Activated CD4-positive, alpha-beta T cell treated with anti-CD3 and anti-CD28 coated beads, Interleukin-2, amount 10 ng/mL, durations not matched to agents 24 days and 14 days (primary cell): ENCODE measurements around the gene CTSC. TPM values are rescaled to one million over a fixed set of nuclear protein-coding genes. Genes with fewer than 3 reads are reported as not detected.

Experiments used
- DNase-seq: peaks from one replicate; pipeline ENCODE4 v3.0.0; 2022
- H3K27ac Mint-ChIP-seq: one replicate; pipeline ENCODE4 v1.8.0; 2022; ENCODE audit warnings: mild to moderate bottlenecking, mixed read lengths
- H3K27me3 Mint-ChIP-seq: one replicate; pipeline ENCODE4 v1.8.0; 2022; ENCODE audit warnings: mixed read lengths
- H3K36me3 Mint-ChIP-seq: one replicate; pipeline ENCODE4 v1.8.0; 2022; ENCODE audit warnings: low read depth, mild to moderate bottlenecking, mixed read lengths
- H3K4me1 Mint-ChIP-seq: one replicate; pipeline ENCODE4 v1.8.0; 2021; ENCODE audit warnings: mixed read lengths
- H3K4me3 Mint-ChIP-seq: one replicate; pipeline ENCODE4 v1.8.0; 2022; ENCODE audit warnings: mild to moderate bottlenecking, moderate library complexity, mixed read lengths
- H3K9me3 Mint-ChIP-seq: one replicate; pipeline ENCODE4 v1.8.0; 2021; ENCODE audit warnings: mixed read lengths
- intact Hi-C: fragments of 100-400 bp; cut with micrococcal nuclease; formaldehyde crosslinking; loops from one replicate; pipeline ENCODE4 v1.15.1; 2023
- total RNA-seq: library from RNA; stranded (reverse); gene quantifications from 2 replicates; pipeline ENCODE4 v1.2.3, GENCODE V29; 2022

The CTSC gene
- total RNA-seq, 1 donor from 2014 or later: 71.8 TPM

DNA sequence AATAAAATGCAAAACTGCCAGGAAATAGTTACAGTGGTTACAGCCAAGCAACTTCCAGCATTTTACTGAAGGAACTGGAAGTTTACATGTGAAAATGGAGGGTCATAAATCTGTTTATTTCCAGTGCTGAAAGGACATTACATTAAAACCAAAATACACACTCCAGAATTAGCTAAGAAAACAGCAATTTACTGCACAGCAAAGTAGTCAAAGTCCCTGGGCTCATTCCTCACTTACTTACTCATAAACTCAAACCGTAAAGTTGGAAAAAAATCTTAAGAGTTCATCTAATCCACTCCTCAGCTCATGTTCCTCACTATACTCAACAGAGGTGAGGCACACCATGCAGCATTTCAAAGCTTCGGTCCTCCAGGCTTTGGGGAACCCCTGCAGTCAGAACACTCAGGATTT is 17.4 kb downstream of the CTSC start:
- no peak for DNase-seq
- Mint-ChIP-seq H3K4me3 (no peak overlapping the region), H3K27me3 (no peaks in the 10 kb centered on the region), H3K27ac (no peak overlapping the region), H3K36me3 (peaks cover 56% of the 10 kb centered on the region), H3K9me3 (peaks cover 10% of the 10 kb centered on the region), H3K4me1 (peaks cover 35% of the 10 kb centered on the region)
- intact Hi-C loops: no loop called here

DNA sequence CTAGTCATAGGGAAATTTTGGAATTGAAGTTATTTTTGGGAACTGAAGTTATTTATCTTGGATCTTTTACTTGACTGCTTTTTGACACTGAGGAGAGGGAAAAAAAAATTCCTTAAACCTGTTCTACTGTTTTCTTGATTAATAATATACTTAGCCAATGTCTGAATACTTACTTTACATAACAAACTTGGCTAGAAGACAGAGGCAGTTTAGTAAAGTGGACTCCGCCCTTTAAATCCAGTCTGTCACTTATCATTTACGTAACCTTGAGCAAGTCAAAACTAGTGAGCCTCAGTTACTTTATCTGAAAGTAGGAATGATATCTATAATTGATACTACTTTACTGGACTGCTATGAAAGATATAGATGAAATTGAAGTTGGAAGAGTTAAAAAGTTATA is 19.5 kb downstream of the CTSC start:
- H3K27me3 Mint-ChIP-seq: no peaks in the 10 kb centered on the region
- no peak overlapping the region for H3K27ac Mint-ChIP-seq
- H3K4me1 Mint-ChIP-seq: peaks cover 25% of the 10 kb centered on the region
- no peak for DNase-seq
- intact Hi-C loops: no loop called here
- no peak overlapping the region for H3K4me3 Mint-ChIP-seq
- H3K36me3 Mint-ChIP-seq: peaks cover 51% of the 10 kb centered on the region
- H3K9me3 Mint-ChIP-seq: peaks cover under 1% of the 10 kb centered on the region

DNA sequence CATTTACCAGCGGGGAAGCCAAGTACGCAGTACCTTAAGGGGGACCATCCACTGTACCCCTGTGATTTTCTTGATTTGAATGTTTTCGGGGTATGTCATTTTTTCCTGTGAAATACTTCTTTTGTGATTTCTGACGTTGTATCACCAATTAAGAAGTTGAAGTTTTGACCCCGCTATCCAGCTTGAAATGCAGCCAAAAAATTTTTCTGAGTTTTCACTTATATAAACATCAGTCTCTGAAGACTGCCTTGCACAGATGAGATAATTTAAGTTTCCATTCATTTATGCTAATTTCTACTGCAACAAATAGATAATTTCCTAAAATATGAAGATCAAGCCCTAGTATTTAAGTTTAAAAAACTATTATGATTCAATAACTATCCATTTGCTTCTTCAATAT is 20.0 kb downstream of the CTSC start:
- peaks cover 47% of the 10 kb centered on the region for H3K36me3 Mint-ChIP-seq

DNA sequence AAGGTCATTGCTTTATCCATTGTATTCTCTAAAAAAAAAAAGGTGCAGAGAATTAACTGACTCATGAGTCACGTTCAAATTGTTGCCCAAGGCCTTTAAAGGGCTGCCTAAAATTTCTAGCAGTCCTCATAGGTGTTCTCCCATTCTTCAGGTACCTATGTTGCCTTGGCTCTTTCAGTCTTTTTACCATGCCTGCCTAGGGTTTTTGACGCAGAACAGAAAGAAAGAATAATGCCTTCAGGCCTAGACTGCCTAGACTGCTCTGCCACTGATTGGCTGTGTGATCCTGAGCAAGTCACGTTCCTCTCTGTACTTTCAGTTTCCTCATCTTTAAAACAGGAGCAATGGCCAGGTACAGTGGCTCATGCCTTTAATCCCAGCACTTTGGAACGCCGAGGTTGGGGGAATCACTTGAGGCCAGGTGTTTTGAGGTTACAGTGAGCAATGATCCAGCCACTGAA is 21.5 kb downstream of the CTSC start:
- H3K27ac Mint-ChIP-seq: no peak overlapping the region
- H3K27me3 Mint-ChIP-seq: no peaks in the 10 kb centered on the region
- no peak overlapping the region for H3K4me3 Mint-ChIP-seq
- peaks cover 25% of the 10 kb centered on the region for H3K4me1 Mint-ChIP-seq
- intact Hi-C loops: no loop called here
- H3K36me3 Mint-ChIP-seq: peaks cover 43% of the 10 kb centered on the region
- no peak for DNase-seq
- H3K9me3 Mint-ChIP-seq: no peaks in the 10 kb centered on the region

More for the DNA sequence above, 20.0 kb downstream of the CTSC start:
- H3K9me3 Mint-ChIP-seq: no peaks in the 10 kb centered on the region
- no peak overlapping the region for H3K4me3 Mint-ChIP-seq
- no peaks in the 10 kb centered on the region for H3K27me3 Mint-ChIP-seq
- peaks cover 26% of the 10 kb centered on the region for H3K4me1 Mint-ChIP-seq
- no peak overlapping the region for H3K27ac Mint-ChIP-seq
- DNase-seq: no peak
- intact Hi-C loops: no loop called here

DNA sequence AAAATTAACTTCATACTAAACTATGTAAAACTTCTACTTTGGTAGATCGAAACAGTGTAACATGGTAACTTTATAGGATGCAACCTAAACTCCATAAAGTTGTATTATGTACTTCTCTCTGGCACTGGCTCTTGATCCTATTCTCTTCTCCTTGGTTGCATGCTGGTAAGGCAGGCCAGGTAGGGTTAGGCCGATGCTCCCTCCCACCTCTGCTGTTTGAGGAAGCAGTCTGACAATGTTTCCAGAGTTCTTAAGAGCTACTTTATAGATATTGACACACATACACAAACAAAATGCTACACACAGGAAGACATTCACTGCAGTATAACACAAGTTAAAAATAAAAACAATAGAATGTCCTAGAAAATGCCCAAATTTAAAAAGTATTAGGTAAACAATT is 22.5 kb downstream of the CTSC start:
- intact Hi-C loops: no loop called here
- Mint-ChIP-seq H3K27me3 (no peaks in the 10 kb centered on the region), H3K27ac (no peak overlapping the region), H3K36me3 (peaks cover 42% of the 10 kb centered on the region), H3K9me3 (no peaks in the 10 kb centered on the region), H3K4me1 (peaks cover 26% of the 10 kb centered on the region), H3K4me3 (no peak overlapping the region)
- DNase-seq: no peak

DNA sequence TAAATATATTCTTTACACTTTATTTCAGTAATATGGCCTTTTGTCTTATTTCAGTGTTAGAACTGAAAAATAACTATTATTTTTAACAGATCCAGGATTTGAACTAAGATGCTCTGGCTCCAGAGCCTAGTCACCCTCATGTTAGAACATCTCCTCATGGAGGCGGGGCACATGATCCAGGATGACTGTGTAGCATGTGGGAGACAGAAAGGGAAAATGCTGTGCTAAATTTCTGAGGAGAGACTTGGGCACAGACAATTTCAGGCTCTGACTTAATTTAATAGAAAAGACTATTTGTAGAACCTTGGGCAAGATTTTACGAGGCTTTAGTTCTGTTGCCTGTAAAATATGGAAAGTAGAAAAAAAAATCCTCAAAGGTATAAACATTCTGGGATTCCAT is 24.1 kb downstream of the CTSC start:
- Mint-ChIP-seq H3K36me3 (peaks cover 50% of the 10 kb centered on the region), H3K4me3 (no peak overlapping the region), H3K27me3 (no peaks in the 10 kb centered on the region), H3K27ac (no peak overlapping the region), H3K9me3 (no peaks in the 10 kb centered on the region), H3K4me1 (peaks cover 28% of the 10 kb centered on the region)
- intact Hi-C loops: no loop called here
- no peak for DNase-seq

DNA sequence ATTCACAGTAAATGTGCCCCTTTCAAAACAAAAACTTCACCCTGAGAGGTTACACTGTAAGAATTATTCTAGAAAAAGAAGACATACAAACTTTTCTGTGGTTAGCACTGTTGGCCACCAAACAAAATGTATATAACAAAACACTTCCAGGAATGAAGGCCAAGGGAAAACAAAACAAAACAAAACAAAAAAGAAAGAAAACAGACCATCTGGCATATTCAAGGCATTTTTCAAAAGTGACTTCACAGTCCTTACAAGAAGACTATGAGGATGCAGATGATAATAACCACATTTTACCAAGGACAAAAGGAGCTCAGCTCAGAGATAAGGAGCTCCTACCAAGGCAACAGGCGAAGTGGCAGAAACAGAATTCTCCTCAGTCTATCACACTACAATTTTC is 24.9 kb downstream of the CTSC start:
- no peak for DNase-seq
- Mint-ChIP-seq H3K36me3 (peaks cover 54% of the 10 kb centered on the region), H3K27ac (peak overlapping the region; percentile 30), H3K9me3 (peaks cover 4% of the 10 kb centered on the region), H3K27me3 (no peaks in the 10 kb centered on the region), H3K4me3 (no peak overlapping the region), H3K4me1 (peaks cover 28% of the 10 kb centered on the region)
- intact Hi-C loops: no loop called here

DNA sequence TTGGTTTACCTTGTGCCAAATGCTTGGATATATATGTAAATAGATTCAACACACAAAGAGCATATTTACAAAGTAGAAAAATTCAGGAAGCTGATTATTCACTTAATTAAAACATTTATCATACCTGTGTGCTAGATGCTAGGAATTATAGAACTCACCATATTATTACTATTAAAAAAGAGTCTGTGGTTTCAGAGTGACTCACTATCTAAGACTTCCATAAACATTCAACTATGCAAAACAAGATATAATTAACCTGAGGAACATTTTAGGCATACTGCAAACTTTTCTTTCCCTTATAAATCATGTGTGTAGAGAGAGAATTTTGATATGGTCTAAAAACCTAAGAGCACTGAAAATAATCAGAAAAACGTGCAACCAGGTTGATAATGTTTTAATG is 27.3 kb downstream of the CTSC start:
- H3K4me1 Mint-ChIP-seq: peaks cover 26% of the 10 kb centered on the region
- peaks cover 14% of the 10 kb centered on the region for H3K9me3 Mint-ChIP-seq
- intact Hi-C loops: no loop called here
- H3K27ac Mint-ChIP-seq: no peak overlapping the region
- H3K36me3 Mint-ChIP-seq: peaks cover 71% of the 10 kb centered on the region
- no peaks in the 10 kb centered on the region for H3K27me3 Mint-ChIP-seq
- no peak for DNase-seq
- no peak overlapping the region for H3K4me3 Mint-ChIP-seq

DNA sequence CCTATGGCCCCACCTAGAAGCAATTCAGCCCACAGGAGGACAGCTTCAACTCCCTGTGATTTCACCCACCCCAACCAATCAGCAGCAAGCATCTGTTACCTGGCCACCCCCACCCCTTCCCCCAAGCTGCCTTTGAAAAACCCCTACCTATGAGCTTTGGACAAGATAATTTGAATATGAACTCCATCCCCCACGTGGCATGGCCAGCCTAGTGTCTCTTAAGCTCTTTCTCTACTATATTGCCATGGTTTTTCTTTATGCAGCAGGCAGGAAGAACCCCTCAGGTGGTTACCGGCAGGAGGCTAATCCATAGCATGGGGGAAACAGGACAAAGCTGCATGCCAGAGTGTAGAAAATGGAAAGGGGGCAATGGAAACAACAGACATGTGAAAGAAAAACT is 29.0 kb downstream of the CTSC start:
- intact Hi-C loops: no loop called here
- H3K36me3 Mint-ChIP-seq: peaks cover 70% of the 10 kb centered on the region
- DNase-seq: no peak
- H3K9me3 Mint-ChIP-seq: peaks cover 14% of the 10 kb centered on the region
- no peak overlapping the region for H3K4me3 Mint-ChIP-seq
- no peaks in the 10 kb centered on the region for H3K27me3 Mint-ChIP-seq
- no peak overlapping the region for H3K27ac Mint-ChIP-seq
- H3K4me1 Mint-ChIP-seq: peaks cover 24% of the 10 kb centered on the region

DNA sequence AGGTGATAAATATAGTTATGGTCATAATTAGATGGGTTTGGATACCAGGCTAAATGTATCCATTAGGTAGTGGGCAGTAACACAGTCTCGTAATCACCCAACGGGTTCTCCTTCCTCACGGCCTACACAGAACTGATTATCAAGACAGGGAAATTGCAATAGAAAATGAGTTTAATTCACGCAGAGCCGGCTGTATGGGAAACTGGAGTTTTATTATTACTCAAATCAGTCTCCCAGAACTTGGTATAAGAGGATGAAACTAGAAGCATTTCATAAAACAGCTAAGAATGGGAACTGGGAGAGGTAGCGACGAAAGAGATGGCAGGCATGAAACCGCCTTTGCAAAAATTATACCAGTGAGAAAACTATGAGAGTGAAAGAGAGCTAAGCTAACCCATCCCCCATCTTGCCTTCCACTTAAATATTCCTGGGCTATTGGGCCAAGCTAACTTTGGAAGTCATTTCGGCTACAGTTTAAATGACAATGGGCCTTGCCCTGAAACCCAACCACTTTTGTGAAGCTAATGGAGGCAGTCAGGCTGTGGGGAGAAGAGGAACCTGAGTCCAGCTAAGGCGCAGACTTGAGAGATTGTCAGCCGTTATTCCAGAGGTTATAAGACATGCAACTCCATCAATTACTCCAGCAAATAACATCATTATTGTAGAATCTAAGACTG is 29.6 kb downstream of the CTSC start:
- Mint-ChIP-seq H3K9me3 (peaks cover 14% of the 10 kb centered on the region), H3K4me3 (no peak overlapping the region), H3K4me1 (peaks cover 26% of the 10 kb centered on the region), H3K27me3 (no peaks in the 10 kb centered on the region), H3K27ac (no peak overlapping the region), H3K36me3 (peaks cover 75% of the 10 kb centered on the region)
- no peak for DNase-seq
- intact Hi-C loops: no loop called here

DNA sequence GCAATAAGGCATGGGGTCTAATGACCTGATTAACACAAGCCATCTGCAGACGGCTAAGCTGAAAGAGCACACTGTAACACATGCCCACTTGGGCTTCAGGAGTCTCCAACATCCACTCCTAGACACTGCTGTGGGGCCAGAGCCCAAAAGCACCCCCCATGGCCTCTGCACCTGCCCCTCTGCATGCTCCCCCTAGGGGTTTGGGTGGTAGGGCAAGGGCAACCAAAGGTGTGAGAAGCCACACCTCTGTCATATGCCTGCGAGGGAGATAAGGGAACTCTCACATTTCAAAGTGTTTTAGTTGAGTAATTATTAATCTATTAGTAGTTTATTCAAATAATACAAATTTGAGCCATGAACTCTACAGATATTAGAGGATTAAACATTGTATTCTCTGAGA is 30.8 kb downstream of the CTSC start:
- H3K9me3 Mint-ChIP-seq: peaks cover 14% of the 10 kb centered on the region
- no peak for DNase-seq
- intact Hi-C loops: no loop called here
- peaks cover 29% of the 10 kb centered on the region for H3K4me1 Mint-ChIP-seq
- no peaks in the 10 kb centered on the region for H3K27me3 Mint-ChIP-seq
- no peak overlapping the region for H3K27ac Mint-ChIP-seq
- H3K36me3 Mint-ChIP-seq: peaks cover 77% of the 10 kb centered on the region
- no peak overlapping the region for H3K4me3 Mint-ChIP-seq

DNA sequence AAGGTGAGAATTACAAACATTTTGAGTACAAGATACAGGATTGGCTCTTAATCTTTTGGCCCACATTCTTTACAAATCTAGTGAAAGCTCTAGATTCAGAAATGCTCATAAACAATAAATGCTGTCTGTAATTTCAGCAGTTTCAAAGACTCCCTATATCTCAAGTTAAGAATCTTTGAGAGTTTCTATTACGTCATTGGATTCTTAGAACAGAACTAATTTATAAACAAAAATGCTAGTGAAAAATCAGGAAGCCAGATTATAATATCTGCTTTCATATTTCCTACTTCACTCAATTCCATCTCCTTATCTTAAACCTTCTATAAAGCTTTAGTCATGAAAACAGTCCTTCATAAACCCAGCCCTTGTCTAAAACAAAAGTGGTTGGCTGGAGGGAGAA is 32.1 kb downstream of the CTSC start:
- Mint-ChIP-seq H3K4me3 (no peak overlapping the region), H3K27ac (no peak overlapping the region), H3K36me3 (peaks cover 80% of the 10 kb centered on the region), H3K27me3 (no peaks in the 10 kb centered on the region), H3K4me1 (peaks cover 38% of the 10 kb centered on the region), H3K9me3 (peaks cover 21% of the 10 kb centered on the region)
- intact Hi-C loops: no loop called here
- DNase-seq: no peak

DNA sequence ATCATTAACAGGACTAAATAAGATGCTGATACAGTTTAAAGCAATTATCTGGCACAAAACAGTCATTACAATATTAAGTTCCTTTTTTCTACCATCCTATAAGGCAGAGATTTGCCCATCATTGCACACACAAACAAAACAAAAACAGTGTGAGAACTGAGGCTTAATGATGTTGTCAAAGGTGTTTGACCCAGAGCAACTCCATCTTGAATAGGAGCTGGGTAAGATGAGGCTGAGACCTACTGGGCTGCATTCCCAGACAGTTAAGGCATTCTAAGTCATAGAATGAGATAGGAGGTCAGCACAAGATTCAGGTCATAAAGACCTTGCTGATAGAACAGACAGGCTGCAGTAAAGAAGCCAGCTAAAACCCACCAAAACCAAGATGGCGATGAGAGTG is 33.2 kb downstream of the CTSC start:
- intact Hi-C loops: loop anchor here (5.0 kb wide), 1 partner anchor 233 kb away; no protein-coding TSS in a partner anchor
- H3K9me3 Mint-ChIP-seq: peaks cover 21% of the 10 kb centered on the region

DNA sequence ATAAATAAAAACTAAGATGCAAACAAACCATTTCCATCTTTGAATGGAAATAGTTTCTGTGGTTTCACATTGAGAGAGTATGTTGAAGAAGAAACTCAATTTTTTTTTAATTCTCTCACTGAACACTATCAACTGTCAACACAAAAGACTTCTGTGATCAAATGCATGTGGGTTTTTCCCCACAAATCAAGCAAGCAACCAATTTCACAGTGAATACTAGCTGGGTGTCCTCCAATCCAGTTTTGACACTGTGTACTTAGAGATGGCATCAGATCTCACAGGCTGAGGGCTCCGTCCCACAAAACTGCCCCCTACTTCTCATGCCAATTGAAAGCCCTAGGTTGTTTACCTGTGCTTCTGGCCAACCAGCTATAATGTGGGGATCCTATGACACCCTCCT is 34.5 kb downstream of the CTSC start:
- Mint-ChIP-seq H3K4me3 (no peak overlapping the region), H3K27ac (peak overlapping the region; percentile 54), H3K9me3 (peaks cover 21% of the 10 kb centered on the region), H3K27me3 (no peaks in the 10 kb centered on the region), H3K36me3 (peaks cover 85% of the 10 kb centered on the region), H3K4me1 (peaks cover 33% of the 10 kb centered on the region)
- intact Hi-C loops: loop anchor here (1.0 to 5.0 kb wide), 2 partner anchors 124 to 234 kb away; no protein-coding TSS in a partner anchor
- peak; percentile 58 for DNase-seq

More for the DNA sequence above, 33.2 kb downstream of the CTSC start:
- Mint-ChIP-seq H3K27me3 (no peaks in the 10 kb centered on the region), H3K36me3 (peaks cover 87% of the 10 kb centered on the region), H3K27ac (no peak overlapping the region), H3K4me3 (no peak overlapping the region), H3K4me1 (peaks cover 35% of the 10 kb centered on the region)
- no peak for DNase-seq
